HG02623 (cell line): ENCODE results near the gene SEMA7A.
A peak's percentile ranks its signal among the peaks of the same experiment; 100 is the strongest.
"Not testable (repeated sequence)": the region's sequence is repeated elsewhere in the genome, so short reads cannot be mapped to it uniquely, and the experiment has no call there.

Source experiments
- ATAC-seq: cut with Tn5 transposase; IDR thresholded peaks from one replicate; pipeline ENCODE4 v1.9.1; 2021; ENCODE audit warnings: moderate library complexity; ENCODE audit not compliant: unreplicated experiment

Gene SEMA7A

DNA sequence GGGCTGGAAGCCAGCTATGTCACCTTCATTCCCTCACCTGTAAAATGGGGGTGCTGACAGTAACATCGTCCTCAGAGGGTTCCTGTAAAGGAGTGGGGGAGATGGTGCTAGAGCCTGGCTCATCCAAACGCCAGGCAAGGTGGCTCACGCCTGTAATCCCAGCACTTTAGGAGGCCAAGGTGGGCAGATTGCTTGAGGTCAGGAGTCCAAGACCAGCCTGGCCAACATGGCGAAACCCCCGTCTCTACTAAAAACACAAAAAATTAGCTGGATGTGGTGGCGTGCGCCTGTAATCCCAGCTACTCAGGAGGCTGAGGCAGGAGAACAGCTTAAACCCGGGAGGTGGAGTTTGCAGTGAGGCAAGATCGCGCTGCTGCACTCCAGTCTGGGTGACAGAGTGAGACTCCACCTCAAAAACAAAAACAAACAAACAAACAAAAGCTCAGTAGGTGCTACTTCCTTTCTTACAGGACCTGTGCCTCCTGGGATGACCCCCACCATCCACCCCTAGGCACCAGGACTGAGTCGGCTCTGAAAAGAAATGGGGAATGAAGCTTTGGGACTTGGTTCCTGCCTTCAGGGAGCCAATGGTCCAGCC is 43.6 kb downstream of the SEMA7A start:
- not testable (repeated sequence) for ATAC-seq

DNA sequence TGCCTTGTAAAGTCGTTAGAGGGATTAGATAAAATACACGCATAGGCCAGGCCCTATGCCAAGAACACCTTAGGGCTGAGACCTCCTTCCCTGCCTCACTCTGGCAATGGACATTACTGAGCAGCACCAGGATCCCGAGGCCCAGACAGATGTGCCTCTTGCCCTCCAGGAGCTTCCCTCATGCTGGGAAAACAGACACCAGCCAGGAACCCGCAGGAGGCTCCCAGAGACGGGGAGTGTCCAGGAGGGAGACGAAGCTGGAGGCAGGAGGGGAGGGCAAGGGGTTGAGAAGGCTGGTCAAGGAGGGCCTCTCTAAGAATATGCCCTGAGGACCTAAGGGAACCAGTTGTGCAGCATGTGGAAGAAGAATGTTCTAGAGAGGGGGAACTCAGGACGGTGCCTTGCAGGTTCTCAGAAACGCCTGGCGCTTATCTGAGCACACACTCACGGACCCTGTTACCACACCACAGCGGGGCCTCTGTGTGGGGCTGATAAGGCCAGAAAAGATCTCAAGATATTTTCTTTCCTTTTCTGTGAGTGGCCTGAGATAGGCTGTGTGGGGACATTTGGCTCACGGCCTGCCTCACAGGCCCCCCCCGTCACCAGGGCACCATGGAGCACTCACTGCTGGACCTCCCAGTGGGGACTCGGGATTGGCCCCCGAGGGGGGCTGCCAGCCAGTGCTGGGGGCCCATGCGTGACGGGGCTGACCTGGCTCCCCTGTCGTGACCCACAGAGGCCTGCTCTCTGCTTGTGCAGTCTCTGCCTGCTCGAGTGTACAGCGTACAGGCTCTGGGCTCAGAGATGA is 44.3 kb downstream of the SEMA7A start:
- ATAC-seq: no peak

DNA sequence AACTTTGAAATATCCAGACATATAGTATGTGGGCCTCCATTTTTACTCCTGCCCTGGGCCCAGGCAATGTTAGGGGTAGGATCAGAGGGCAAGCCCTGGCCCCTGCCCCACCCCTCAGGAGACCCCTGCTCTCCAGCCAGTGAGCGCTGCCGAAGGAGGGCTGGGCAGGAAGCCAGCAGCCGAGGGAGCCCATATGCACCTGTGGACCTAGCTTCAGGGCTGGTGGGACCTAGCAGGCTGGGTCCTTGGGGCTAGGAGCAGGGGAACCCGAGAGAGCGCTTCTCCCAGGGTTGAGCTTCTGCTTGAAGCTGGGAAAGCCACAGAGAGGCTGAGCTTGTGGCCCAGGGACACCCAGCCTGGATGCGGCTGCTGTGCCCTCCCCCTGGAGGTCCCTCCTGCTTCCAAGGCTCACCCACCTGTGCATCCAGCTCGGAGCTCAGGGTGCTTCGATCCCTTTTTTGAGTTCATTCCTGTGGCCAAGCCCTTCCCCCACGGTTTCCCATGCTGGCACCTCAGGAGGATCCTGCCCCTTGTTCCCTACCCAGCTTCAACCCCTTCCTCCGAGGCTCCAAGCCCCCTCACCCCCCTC is 45.3 kb downstream of the SEMA7A start:
- ATAC-seq: no peak

DNA sequence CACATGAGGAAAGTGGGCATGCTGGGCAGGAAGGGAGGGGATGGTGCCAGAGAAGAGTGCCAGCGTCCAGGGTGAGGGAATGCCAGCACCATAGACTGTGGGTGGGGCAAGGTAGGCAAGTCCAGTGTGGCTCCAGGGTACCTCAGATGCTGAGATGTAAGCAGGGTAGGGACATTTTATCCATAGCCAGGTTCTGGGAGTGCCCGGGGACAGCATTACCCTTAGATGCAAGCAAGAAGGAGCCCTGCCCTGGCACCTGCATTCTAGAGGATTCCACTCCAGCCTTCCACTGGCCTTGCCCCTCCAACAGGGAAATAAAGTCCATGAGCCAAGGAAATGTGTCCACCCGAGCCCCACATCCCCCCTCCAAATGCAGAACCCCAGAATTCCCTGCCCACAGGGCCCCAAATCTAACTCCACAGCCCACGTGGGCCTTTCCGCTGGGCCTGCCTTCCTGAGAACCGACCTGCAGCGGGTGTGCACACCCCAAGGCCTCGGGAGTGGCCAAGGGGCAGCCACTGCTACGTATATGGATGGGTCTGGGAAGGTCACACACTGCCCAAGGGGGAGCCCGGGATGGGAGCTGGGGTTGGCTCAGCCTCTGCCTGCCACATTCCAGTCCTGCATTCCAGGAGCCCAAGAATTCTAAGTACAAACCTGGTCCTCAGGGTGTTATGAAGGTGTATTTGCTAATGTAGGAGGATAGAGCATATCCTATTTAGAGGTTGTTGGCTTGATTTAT is 46.0 kb downstream of the SEMA7A start:
- ATAC-seq: no peak

DNA sequence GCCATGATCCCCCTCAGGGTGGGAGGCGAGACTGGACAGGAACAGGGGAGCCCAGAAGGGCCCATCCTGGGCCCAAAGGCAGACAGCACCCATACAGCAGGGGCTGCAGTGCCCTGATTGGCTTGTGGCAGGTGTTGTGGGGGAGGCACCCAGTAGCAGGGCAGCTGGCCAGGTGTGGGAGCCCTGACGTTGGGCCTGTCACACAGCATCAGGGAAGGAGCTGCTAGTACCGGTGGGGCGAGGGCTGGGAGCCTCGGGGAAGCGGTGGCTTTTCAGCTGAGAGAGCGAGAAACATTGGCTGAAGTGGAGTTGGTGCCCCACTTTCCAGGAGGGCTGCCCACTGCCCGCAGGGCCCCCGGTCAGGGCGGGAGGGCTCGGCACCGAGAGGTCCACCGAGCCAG is 46.6 kb downstream of the SEMA7A start:
- ATAC-seq: no peak

DNA sequence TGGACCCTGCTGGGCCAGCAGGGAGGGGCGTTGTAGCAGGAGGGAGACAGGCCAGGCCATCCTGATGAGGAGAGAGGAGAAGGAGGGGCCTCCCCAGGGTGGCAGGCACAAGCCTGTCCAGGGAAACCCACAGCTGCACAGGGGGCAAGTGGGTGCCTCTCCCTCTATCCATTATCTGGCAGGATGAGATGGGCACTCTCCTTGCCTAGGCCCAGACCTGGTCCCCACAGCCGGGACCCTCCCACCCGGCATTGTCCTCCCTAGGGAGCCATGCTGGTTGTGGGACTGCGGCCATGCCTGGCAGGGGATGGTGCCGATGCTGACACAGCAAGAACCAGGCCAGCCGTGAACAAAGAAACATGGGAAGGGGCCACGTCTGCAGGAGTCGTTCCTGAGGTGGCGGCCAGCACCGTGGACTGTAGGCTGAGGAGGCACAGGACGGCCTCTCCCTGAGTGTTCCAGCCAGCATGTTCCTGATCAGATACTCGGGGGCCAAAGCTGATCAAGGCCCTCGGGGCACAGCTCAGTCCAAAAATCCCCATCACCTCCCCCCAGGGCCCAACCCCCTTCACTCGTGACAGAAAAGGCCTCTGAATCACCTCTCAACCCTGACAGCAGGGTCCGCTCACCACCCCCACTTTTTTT is 47.1 kb downstream of the SEMA7A start:
- ATAC-seq: no peak

DNA sequence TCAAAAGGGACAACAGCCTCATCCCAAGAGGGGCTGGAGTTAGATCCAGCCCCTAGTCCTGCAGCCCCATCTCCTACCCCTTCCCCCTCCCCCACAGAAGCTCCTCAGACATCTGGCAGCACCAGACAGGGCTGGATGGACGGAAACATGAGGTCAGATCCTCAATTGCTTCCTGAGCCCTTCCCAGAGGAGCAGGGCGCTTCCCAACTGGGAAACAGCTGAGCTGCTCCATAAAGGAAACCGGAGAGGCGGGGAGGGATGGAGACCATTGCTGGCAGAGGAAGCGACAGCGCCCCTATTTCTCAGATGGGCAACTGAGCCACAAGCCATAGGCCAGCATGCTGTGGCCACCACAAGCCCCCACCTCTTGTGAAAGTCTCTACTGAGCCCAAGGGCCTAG is 48.0 kb downstream of the SEMA7A start:
- no peak for ATAC-seq

DNA sequence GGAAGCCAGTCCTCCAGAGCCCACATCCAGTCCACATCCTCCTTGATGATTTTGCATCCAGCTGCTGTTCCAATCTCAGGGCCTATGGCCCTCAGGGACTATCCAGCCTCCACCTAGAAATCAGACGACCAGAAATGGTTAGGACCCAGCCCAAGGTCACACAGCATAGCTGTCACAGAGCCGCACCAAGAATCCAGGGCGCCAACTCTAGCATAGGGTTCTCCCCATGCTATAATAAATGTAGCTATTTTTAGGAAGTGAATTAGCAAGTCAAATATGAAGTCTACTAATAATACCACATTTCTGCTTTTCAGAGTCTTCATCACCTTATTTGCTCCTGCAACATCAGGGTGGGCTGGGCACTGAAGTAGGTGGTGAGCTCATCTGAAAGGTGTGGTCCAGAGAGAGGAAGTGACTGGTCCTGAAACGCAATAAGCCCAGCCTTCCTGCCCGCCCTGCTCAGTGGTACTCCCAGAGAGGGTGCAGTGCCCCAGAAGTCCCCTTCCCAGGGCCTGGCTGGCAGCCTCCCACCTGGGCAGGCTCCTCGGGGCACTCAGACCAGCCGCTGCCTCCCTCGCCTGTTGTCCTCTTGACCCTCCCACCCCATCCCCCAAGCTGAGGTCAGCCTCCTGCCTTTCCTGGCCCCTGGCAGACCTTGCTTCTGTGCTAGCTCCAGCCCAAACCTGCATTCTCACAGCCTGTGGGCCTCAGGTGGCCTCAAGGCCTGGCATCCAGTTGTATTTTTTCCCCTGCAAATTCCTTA is 48.7 kb downstream of the SEMA7A start:
- ATAC-seq: peak; percentile 58

DNA sequence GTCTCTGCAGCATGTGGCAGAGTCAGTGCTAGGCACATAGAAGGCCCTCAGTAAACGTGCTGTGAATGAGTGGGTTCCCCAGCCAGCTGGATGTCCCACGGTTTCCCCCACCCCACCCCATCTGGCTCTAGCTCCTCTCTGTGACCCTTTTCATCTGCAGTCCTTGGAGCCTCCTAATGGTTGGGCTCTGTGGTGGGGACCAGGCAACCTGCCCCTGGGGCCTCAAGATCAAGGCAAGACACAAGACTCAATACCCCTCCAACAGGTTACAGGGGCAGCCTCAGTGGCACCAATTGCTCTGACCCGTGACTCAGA is 49.2 kb downstream of the SEMA7A start:
- ATAC-seq: no peak

DNA sequence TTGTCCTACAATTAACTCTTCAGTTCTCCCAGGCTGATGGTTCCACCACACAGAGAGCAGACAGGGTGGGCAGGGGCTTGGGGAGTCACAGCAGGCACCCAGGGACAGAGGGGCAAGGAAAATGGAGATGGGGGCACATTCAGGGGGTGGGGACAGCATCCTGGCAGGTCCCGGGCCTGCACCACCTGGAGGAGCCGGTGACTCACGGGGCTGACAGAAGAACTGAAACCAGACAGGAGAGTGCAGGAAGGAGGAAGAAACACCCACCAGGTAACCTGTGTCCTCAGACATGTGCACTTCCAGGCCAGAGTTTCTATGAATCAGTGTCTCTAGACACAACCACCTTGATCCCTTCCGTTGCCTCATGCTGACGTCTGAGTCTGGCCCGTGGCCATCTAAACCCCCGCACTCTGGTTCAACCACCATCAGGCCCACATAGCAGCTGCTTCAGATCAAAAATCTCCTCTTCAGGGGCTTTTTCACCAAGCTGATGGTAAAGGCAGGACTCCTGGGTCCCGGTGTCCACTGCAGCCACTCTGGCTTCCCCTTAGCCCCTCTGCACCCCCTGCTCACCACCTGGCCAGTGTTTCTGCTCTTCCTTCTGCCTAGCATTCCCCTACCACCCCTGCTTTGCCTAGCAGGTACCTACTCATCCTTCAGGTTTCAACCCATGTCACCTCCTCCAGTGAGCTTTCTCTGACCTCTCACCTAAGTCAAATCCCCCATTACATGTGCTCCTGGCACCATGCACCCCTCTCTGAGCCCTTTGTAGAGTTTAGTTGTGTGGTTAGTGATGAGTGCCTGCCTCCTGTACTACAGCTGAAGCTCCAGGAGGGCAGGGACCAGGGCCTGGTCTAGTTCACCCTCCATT is 49.8 kb downstream of the SEMA7A start:
- peak; percentile 40 for ATAC-seq

DNA sequence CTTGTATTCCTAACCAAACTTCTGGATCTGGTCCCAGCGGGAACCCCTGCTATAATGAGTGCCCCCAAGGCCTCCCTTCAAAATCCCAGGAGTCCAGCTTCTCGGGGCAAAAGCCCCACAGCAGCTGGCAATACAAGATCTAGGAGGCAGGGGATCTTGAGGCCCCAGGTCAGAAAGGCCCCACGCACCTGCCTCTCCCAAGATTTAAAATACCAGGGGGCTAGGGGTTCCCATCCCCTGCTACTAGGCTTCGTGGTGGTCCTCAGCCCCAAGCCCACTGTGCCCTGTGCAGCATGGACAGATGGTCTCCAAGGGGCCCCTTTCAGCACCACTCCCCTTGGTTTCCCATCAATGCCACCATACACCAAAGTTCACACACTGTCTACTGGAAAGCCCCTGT is 50.5 kb downstream of the SEMA7A start:
- no peak for ATAC-seq

DNA sequence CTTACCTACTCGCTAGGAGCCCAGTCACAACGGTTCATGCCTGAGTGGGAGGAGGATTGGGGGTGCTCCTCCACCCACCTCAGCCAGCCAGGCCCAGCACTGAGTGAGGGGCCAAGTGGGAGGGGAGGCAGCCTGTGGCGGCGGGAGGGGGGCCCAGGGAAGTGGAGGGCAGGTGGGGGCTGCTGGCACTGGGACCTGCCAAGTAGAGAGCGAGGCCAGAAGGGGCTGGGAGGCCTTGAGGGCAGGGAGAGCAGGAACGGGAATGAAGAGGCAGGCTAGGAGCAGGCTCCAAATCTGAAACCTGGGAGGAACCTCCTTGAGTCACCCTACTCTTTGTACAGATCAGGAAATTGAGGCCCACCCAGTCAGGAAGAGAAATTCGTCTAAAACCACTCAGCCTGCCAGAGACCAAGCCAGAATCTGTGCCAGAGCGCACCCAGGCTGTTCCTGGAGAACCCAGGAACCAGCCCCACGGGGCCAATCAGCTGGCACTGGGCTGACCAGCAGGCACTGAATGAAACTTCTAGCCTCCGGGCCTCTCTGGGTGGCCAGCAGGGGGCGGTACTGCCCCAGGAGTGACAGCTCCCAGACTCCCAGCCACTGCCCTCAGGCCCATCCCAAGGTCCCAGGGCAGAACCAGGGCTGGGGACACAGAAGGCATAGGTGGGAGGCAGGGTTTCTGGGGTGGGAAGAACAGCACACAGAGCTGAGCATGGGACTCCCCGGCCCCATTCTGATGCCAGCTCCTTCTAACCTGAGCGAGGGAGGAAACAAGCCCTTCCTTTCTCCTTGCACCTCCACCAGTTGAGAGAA is 51.5 kb downstream of the SEMA7A start:
- no peak for ATAC-seq

DNA sequence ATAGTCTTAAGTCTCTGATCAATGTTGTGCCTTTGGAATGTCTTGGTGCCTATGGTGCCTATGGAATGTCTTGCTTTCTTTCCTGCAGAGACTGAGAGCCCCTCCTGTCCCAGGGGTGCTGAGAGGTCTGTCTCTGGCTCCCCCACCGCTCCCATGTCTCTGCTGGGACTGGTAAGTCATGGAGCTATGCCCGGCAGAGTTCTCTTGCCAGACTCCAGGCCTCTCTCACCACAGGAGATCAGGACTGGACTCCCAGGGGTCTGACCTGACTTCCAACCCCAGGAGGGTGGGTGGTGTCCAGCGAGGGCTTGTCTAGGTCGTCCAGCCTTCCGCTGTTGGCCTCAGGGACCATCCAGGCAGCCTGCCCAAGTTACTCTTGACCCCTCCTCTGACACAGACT is 52.3 kb downstream of the SEMA7A start:
- ATAC-seq: no peak

DNA sequence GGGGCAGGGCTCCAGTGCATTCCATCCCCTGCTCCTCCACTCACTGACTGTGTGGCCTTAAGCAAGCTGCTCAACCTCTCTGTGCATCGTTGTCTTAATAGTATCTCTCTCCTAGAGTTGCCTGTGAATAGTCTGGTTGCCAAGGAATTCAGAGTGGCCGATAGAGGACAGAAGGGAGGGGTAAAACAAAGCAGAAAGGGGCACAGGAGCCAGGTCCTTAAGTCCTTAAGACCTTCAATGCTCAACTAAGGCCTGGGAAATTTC is 52.6 kb downstream of the SEMA7A start:
- no peak for ATAC-seq

DNA sequence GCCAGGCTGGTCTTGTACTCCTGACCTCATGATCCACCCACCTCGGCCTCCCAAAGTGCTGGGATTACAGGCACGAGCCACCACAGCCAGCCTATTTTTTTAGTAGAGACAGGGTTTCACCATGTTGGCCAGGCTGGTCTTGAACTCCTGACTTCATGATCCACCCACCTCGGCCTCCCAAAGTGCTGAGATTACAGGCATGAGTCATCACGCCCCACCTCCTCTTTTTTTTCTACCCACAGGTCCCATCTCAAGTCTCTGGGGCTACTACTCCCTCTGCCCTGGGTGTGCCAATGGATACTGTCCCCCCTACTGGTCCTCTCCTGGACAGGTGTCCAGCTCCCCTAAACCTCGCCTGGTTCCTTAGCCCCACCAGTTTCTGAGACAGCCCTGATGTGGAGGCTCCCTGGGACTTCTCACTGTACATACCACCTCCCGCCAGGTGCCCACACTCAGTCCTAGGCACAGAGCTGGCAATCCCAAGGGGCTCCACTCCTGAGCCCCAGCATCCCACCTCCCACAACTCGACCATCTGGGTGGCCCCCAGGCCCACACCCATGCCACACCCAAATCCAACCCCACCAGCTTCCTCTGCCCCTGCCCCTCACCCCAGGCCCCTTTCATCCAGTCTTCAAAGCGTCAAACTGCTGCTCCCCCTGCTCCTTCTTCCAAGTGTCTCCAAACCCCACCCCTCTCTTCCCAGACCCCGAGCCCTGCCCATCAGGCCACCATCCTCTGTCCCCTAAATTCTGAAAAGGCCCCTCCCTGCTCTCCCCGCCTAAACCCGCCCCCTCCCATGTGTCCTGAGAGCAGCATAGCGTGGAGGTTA is 53.2 kb downstream of the SEMA7A start:
- no peak for ATAC-seq

DNA sequence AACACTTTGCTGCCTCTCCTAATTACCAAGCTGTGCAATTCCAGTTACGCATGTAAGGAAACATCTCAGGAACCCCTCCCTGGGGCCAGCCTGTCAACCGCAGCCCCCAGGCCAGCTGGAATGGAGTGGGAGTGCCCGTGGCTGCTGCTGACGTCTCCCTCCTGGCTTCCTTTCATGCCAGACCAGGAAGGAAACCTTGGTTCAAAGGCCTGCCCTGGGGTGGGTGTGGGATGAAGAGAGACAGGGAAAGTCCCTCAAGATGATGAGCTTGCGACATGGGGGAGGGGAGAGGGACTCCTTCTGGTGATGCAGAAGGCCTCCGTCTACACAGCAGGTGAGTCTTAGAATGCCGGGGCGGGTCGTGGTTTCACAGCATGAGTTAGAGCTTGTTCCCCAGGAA is 54.9 kb downstream of the SEMA7A start:
- ATAC-seq: no peak

DNA sequence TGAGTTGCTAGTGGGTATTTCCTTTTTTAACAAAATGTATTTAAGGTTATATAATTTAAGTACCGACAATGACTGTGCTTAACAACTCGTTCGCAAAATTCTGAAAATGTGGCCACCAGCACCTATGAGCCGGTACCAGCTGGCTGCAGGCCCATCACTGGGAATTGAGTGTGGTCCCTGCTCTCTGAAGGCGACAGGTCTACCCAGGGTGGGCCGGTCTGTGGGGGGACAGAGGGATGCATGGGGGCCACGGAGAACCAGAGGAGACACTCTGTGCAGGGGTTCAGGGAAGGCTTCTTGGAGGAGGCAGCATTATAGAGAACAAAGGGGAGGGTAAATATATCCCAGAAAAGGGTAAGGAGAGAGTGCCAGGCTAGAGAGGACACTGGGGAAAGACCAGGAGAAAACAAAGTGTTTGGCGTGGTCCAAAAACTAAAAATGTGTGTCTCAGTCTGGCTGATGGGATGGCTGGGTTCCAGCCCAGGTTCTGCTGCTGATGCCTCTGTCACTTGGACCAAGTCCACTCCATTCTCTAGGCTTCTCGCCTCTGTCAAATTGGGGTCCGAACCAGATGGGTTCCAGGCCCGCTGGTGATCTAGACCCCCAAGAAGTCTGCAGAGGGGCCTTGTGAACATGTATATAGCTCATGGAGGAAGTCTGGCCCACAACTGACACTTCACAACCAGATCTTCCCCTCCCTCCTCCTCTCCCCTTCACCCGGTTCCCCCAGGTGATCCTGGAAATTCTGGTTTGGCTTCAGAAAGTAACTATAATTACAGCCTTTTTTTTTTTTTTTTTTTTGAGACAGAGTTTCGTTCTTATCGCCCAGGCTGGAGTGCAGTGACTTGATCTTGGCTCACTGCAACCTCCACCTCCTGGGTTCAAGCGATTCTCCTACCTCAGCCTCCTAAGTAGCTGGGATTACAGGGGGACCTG is 55.7 kb downstream of the SEMA7A start:
- no peak for ATAC-seq
